GM06990 (cell line): Measurements from ENCODE around the gene KLHDC1.
A peak's percentile ranks its signal among the peaks of the same experiment; 100 is the strongest.

Experiments used
- DNase-seq: peaks from one replicate; pipeline ENCODE4 v3.0.0-alpha.2; 2011; ENCODE audit not compliant: insufficient read length; ENCODE audit errors: extremely low read depth
- H3K27me3 ChIP-seq: replicated peaks from 2 replicates; pipeline ENCODE4 v1.6.0; 2011; ENCODE audit warnings: low read length; ENCODE audit not compliant: control insufficient read depth, insufficient read depth
- H3K36me3 ChIP-seq: 2 replicates; pipeline ENCODE4 v1.5.1; 2011; ENCODE audit warnings: low read length; ENCODE audit not compliant: control insufficient read depth, insufficient read depth
- H3K4me3 ChIP-seq: replicated peaks from 2 replicates; pipeline ENCODE4 v1.5.1; 2011; ENCODE audit warnings: low read depth, mild to moderate bottlenecking, control low read depth, low read length
- TF ChIP-seq, protein P1 (sequence below): IDR thresholded peaks from 2 replicates; pipeline ENCODE4 v1.5.1; 2011; ENCODE audit warnings: low read length, control low read depth, mild to moderate bottlenecking, inconsistent platforms; ENCODE audit not compliant: insufficient read depth, poor library complexity, severe bottlenecking

The KLHDC1 gene

DNA sequence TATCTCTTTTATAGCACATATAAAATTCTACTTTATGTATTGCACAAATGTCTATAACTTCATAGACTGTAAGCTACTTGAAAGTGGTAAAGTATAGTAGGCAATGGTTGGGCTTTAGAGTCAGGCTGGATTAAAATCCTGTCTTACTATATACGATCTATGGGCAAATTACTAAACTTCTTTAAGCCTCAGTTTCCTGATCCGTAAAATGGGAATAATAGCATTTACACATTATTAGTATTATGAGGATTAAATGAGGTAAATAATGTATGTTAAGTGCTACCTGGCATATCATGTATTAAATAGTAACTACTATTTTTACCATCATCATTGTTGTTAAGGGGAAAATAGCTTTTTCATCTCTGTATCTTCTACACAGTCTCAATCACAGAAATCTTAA is 19.3 kb upstream of the KLHDC1 start:
- Histone ChIP-seq H3K36me3 (peaks cover 7% of the 10 kb centered on the region), H3K27me3 (no peaks in the 10 kb centered on the region), H3K4me3 (no peak overlapping the region)
- no peak for DNase-seq
- TF ChIP-seq, protein P1, sequence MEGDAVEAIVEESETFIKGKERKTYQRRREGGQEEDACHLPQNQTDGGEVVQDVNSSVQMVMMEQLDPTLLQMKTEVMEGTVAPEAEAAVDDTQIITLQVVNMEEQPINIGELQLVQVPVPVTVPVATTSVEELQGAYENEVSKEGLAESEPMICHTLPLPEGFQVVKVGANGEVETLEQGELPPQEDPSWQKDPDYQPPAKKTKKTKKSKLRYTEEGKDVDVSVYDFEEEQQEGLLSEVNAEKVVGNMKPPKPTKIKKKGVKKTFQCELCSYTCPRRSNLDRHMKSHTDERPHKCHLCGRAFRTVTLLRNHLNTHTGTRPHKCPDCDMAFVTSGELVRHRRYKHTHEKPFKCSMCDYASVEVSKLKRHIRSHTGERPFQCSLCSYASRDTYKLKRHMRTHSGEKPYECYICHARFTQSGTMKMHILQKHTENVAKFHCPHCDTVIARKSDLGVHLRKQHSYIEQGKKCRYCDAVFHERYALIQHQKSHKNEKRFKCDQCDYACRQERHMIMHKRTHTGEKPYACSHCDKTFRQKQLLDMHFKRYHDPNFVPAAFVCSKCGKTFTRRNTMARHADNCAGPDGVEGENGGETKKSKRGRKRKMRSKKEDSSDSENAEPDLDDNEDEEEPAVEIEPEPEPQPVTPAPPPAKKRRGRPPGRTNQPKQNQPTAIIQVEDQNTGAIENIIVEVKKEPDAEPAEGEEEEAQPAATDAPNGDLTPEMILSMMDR: no peak

DNA sequence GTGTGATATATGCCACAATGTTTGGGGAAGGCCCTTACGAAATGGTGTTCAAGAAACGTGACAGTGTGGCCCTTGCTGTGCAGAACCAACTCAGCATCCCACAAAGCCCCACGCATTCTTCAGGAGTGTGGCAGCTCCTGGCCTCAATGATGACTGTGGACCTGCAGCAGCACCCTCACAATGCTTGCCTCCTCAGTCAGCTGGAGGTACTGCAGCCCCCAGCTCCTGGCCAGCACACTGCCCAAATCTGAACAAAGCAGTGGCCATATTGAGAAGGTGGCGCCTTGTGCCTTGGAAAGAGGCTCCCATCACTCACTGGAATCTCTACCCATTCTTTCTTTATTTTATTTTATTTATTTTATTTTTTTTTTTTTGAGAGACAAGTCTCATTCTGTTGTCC is 15.3 kb upstream of the KLHDC1 start:
- peaks cover 8% of the 10 kb centered on the region for H3K36me3 ChIP-seq
- TF ChIP-seq, protein P1: no peak
- no peaks in the 10 kb centered on the region for H3K27me3 ChIP-seq
- H3K4me3 ChIP-seq: no peak overlapping the region
- DNase-seq: no peak

DNA sequence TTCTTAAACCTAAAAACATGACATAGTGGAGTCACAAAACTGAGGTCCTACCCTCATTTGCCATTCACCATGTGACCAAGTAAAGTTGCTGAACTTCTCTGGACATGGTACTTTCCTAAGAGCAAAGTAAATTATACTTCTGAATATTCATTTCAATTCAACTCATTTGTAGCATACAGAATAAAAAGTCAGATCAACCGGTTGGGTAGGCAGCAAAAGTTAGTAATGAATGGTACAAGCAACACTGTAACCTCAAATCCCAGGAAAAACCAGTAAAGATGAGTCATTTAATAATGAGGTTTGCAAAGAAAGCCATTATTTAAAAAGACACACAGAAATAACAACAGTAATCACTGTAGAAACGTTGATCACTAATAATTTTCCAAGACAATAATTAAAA is 13.6 kb upstream of the KLHDC1 start:
- DNase-seq: no peak
- Histone ChIP-seq H3K36me3 (peaks cover 6% of the 10 kb centered on the region), H3K4me3 (no peak overlapping the region), H3K27me3 (no peaks in the 10 kb centered on the region)
- TF ChIP-seq, protein P1: no peak

DNA sequence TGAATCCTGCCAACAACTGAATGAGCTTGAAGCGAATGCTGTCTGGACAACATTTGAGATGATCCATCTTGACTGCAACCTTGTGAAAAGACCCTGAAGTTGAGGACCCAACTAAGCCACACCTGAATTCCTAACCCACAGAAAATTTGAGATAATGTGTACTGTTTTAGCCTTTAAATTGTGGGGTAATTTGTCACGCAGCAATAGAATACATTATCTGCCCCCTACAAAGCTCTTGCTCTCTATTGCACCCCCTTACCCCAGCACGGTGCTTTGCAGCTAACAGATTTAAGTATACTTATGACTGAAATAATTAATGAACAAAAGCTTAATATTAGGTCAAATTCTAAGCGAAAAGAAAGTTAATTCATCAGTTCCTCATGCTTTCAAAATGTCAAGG is 6.5 kb upstream of the KLHDC1 start:
- Histone ChIP-seq H3K4me3 (no peak overlapping the region), H3K36me3 (no peaks in the 10 kb centered on the region; the same call in 1 of the 2 replicates), H3K27me3 (no peaks in the 10 kb centered on the region)
- TF ChIP-seq, protein P1: peak; percentile 14
- DNase-seq: no peak

DNA sequence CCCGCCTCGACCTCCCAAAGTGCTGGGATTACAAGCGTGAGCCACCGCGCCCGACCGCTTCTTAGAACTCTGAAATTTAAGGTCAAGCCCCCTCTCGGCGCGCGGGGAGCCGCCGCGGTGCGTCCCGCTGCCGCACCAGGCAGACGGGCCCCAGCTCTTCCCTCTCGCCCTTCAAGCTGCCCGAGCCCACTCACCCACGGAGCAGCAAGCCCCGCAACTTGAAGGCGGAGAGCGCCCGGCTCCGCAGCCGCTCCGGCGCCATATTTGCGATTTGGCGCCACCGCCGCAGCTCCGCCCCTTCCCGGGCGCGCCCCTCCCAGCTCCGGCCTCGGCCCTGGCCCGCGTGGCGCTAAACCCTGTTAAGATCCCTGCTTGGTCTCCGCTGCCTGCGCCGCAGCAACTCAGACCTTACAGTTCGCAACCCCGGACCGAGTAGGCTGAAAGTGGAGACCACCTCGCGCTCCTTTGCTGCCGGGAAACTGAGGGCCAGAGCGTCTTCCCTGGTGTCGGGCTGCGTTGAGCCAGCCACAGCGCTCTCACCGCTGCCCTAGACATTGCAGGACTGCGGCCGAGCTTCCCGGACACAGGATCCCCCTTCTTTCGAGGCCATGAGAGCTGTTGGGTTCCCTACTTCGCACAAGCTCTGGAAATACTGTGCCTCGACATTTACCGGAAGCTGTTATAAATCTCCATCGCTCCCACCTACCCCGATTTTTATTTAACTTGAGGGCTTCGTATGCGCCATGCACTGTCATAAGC is 4.8 kb upstream of the KLHDC1 start, which contains the start of gene POLE2:
Gene POLE2 (minus strand): TSS at position 273 of the 759 bp plus-strand sequence. CDS start 11 bp downstream, at position 262.
- H3K27me3 ChIP-seq: no peaks in the 10 kb centered on the region
- peak within 1 kb of the TSS; percentile 95 for H3K4me3 ChIP-seq
- TF ChIP-seq, protein P1: no peak
- peak; percentile 90 for DNase-seq
- H3K36me3 ChIP-seq: no peaks in the 10 kb centered on the region
